A549 (cell line): ENCODE data around the gene ERCC5. TPM values are rescaled to one million over a fixed set of nuclear protein-coding genes. Genes with fewer than 3 reads are reported as not detected.

Experiments used
- ATAC-seq, 2 experiments: fragments of 200-7000 bp in 1 of 2; fragments of >200 bp in 1 of 2; cut with Nextera tagmentation in 1 of 2; cut with Tn5 transposase in 1 of 2; 3 replicates each; pipeline versions ENCODE4 v1.8.0 to v1.9.1; 2018 to 2020; ENCODE audit warnings: mild to moderate bottlenecking in 1 of 2, moderate library complexity in 1 of 2
- CTCF ChIA-PET: fragments of 300-600 bp; sonication (Branson Sonifier 250); formaldehyde crosslinking; extraction: SDS; loops from one replicate; lab custom pipeline; 2021; ENCODE audit warnings: antibody characterized with exemption, inconsistent platforms; lab: Yijun Ruan, JAX
- POLR2A ChIA-PET: fragments of 350-600 bp; formaldehyde crosslinking; extraction: SDS; loops from one replicate; lab custom pipeline; 2021; ENCODE audit warnings: antibody characterized with exemption, inconsistent platforms; lab: Yijun Ruan, JAX
- DNase-seq, 2 experiments: peaks; one replicate each; pipeline versions ENCODE4 v3.0.0 to v3.0.0-alpha.2; 2011 to 2016; ENCODE audit warnings: low read depth in 1 of 2, low spot score in 1 of 2
- FAIRE-seq: peaks from 2 replicates; lab custom pipeline; 2011; peaks lifted over from hg19 to GRCh38; lab: Jason Lieb, UNC
- H3K27ac ChIP-seq, 2 experiments: fragments of >200 bp; sonication (Bioruptor Twin); formaldehyde crosslinking; 3 replicates each; pipeline ENCODE4 v1.5.1; 2016 to 2017
- H3K4me1 ChIP-seq: fragments of >200 bp; sonication (Bioruptor Twin); formaldehyde crosslinking; 3 replicates; pipeline ENCODE4 v1.6.1; 2016
- H3K4me2 ChIP-seq: fragments of >200 bp; sonication (Bioruptor Twin); formaldehyde crosslinking; 3 replicates; pipeline ENCODE4 v1.6.1; 2016
- H3K4me3 ChIP-seq: fragments of >200 bp; sonication (Bioruptor Twin); formaldehyde crosslinking; 3 replicates; pipeline ENCODE4 v1.5.1; 2016
- H3K9me3 ChIP-seq: fragments of >200 bp; sonication (Bioruptor Twin); formaldehyde crosslinking; 3 replicates; pipeline ENCODE4 v1.6.1; 2016
- BCL3 ChIP-seq: fragments of >200 bp; sonication (Bioruptor Twin); formaldehyde crosslinking; IDR thresholded peaks from 3 replicates; pipeline ENCODE4 v1.6.1; 2016
- CBX2 ChIP-seq: fragments of 200-600 bp; sonication (generic); IDR thresholded peaks from 2 replicates; pipeline ENCODE4 v1.6.1; 2016; ENCODE audit warnings: low read depth, mild to moderate bottlenecking, borderline replicate concordance
- CBX8 ChIP-seq: fragments of 200-600 bp; sonication (generic); IDR thresholded peaks from 2 replicates; pipeline ENCODE4 v1.6.1; 2016
- CHD4 ChIP-seq: fragments of 200-600 bp; sonication (generic); IDR thresholded peaks from 2 replicates; pipeline ENCODE4 v1.6.1; 2016; ENCODE audit warnings: antibody characterized with exemption, mild to moderate bottlenecking, borderline replicate concordance
- EHF ChIP-seq: fragments of 250-450 bp; sonication (Bioruptor Pico); IDR thresholded peaks from 2 replicates; pipeline ENCODE4 v1.5.0; 2020; ENCODE audit warnings: mild to moderate bottlenecking
- EHMT2 ChIP-seq: fragments of 200-600 bp; sonication (generic); IDR thresholded peaks from 2 replicates; pipeline ENCODE4 v1.6.1; 2016; ENCODE audit warnings: antibody characterized with exemption, low read depth, mild to moderate bottlenecking, moderate library complexity
- FOSB ChIP-seq: fragments of 250-450 bp; sonication (Bioruptor Pico); IDR thresholded peaks from 2 replicates; pipeline ENCODE4 v1.5.0; 2020; ENCODE audit warnings: mild to moderate bottlenecking, moderate library complexity
- FOSL2 ChIP-seq, 2 experiments: fragments of 450-650 bp in 1 of 2; fragments of >200 bp in 1 of 2; sonication (Bioruptor Twin) in 1 of 2; formaldehyde crosslinking; IDR thresholded peaks; 2 replicates each; pipeline versions ENCODE4 v1.5.0 to v1.6.1; 2016 to 2020; ENCODE audit warnings: mild to moderate bottlenecking in 1 of 2, moderate library complexity in 1 of 2
- FOXS1 ChIP-seq: fragments of 250-450 bp; sonication (Bioruptor Pico); IDR thresholded peaks from 2 replicates; pipeline ENCODE4 v1.5.0; 2020; ENCODE audit warnings: mild to moderate bottlenecking, moderate library complexity
- GATA3 ChIP-seq: IDR thresholded peaks from 2 replicates; pipeline ENCODE4 v1.6.1; 2012; ENCODE audit warnings: borderline replicate concordance
- HEYL ChIP-seq: fragments of 250-450 bp; sonication (Bioruptor Pico); IDR thresholded peaks from 2 replicates; pipeline ENCODE4 v1.8.0; 2021; ENCODE audit warnings: mild to moderate bottlenecking, moderate library complexity
- HMGXB4 ChIP-seq: fragments of 250-450 bp; sonication (Bioruptor Pico); IDR thresholded peaks from 2 replicates; pipeline ENCODE4 v1.5.0; 2021; ENCODE audit warnings: mild to moderate bottlenecking, moderate library complexity, borderline replicate concordance
- KDM1A ChIP-seq: fragments of 200-600 bp; sonication (generic); IDR thresholded peaks from 2 replicates; pipeline ENCODE4 v1.6.1; 2016; ENCODE audit warnings: low read depth, mild to moderate bottlenecking
- MAFK ChIP-seq: fragments of 450-650 bp; IDR thresholded peaks from 2 replicates; pipeline ENCODE4 v1.6.1; 2014; ENCODE audit not compliant: partially characterized antibody
- MAZ ChIP-seq: fragments of 150-350 bp; IDR thresholded peaks from 2 replicates; pipeline ENCODE4 v1.6.1; 2014; ENCODE audit warnings: antibody characterized with exemption, low read depth, low read length, borderline replicate concordance
- MYC ChIP-seq: IDR thresholded peaks from 2 replicates; pipeline ENCODE4 v1.6.1; 2012; ENCODE audit warnings: mild to moderate bottlenecking, inconsistent platforms, low read length, improper control_type of control experiment, borderline replicate concordance
- NFE2L2 ChIP-seq: fragments of 150-350 bp; conservative IDR thresholded peaks from 2 replicates; pipeline ENCODE4 v1.6.1; 2014; ENCODE audit warnings: low read length
- NR3C1 ChIP-seq: fragments of >200 bp; sonication (Bioruptor Twin); formaldehyde crosslinking; IDR thresholded peaks from 3 replicates; pipeline ENCODE4 v1.6.1; 2017
- POLR2AphosphoS2 ChIP-seq: conservative IDR thresholded peaks from 2 replicates; pipeline ENCODE4 v1.6.1; 2012; ENCODE audit warnings: low read length, improper control_type of control experiment, inconsistent platforms
- RAD21 ChIP-seq, 2 experiments: fragments of >200 bp in 1 of 2; sonication (Bioruptor Twin) in 1 of 2; formaldehyde crosslinking in 1 of 2; IDR thresholded peaks in 1 of 2; conservative IDR thresholded peaks in 1 of 2; 2 replicates in 1 of 2; 3 replicates in 1 of 2; pipeline ENCODE4 v1.6.1; 2012 to 2018; ENCODE audit warnings: inconsistent platforms in 1 of 2
- SREBF2 ChIP-seq: fragments of 450-650 bp; IDR thresholded peaks from 2 replicates; pipeline ENCODE4 v1.6.1; 2014; ENCODE audit warnings: mild to moderate bottlenecking, moderate library complexity
- USF2 ChIP-seq: fragments of 450-650 bp; IDR thresholded peaks from 2 replicates; pipeline ENCODE4 v1.6.1; 2014; ENCODE audit warnings: antibody characterized with exemption
- ZFP36 ChIP-seq: fragments of 450-650 bp; IDR thresholded peaks from 2 replicates; pipeline ENCODE4 v1.6.1; 2014; ENCODE audit warnings: borderline replicate concordance; ENCODE audit not compliant: partially characterized antibody
- ZNF302 ChIP-seq: fragments of 250-450 bp; sonication (Bioruptor Pico); IDR thresholded peaks from 2 replicates; pipeline ENCODE4 v1.9.0; 2021; ENCODE audit warnings: inconsistent platforms, mild to moderate bottlenecking, moderate library complexity
- ZSCAN20 ChIP-seq: fragments of 250-450 bp; sonication (Bioruptor Pico); IDR thresholded peaks from 2 replicates; pipeline ENCODE4 v1.8.0; 2022; ENCODE audit warnings: mild to moderate bottlenecking, moderate library complexity
- WGBS: methylation state at CpG from one replicate; pipeline ENCODE4 v1.1.6; 2017; ENCODE audit errors: missing lambda C conversion rate; 5-methylcytosine and 5-hydroxymethylcytosine counted together
- polyA plus RNA-seq, 4 experiments: library from polyadenylated mRNA; depleted of rRNA in 3 of 4; stranded (reverse); fragments of >200 nt; fragmentation: RNase III in 1 of 4; extraction: RNeasy Plus Mini Kit Qiagen cat#74134 plus additional on column Dnase treatment in 1 of 4; gene quantifications; 2 replicates in 3 of 4; 3 replicates in 1 of 4; pipeline ENCODE4 v1.2.3, GENCODE V29; 2011 to 2017
- TF ChIP-seq, protein P1 (sequence below): fragments of >200 bp; sonication (Bioruptor Twin); formaldehyde crosslinking; IDR thresholded peaks from 3 replicates; pipeline ENCODE4 v1.5.1; 2016
- TF ChIP-seq, protein P2 (sequence below): fragments of 250-450 bp; sonication (Bioruptor Pico); IDR thresholded peaks from 2 replicates; pipeline ENCODE4 v1.5.0; 2020; ENCODE audit warnings: low read depth, mild to moderate bottlenecking, moderate library complexity

The ERCC5 gene
- polyA plus RNA-seq, 2 of the 4 experiments (the other 2 are of a cell fraction), result 19.3 to 24.4 TPM

GRCh38 chr13:102878481-102878880, 32.6 kb downstream of the ERCC5 start:
- H3K27ac ChIP-seq, result no peak overlapping the region
- CTCF ChIA-PET, result no interaction called here
- TF ChIP-seq, protein P1, sequence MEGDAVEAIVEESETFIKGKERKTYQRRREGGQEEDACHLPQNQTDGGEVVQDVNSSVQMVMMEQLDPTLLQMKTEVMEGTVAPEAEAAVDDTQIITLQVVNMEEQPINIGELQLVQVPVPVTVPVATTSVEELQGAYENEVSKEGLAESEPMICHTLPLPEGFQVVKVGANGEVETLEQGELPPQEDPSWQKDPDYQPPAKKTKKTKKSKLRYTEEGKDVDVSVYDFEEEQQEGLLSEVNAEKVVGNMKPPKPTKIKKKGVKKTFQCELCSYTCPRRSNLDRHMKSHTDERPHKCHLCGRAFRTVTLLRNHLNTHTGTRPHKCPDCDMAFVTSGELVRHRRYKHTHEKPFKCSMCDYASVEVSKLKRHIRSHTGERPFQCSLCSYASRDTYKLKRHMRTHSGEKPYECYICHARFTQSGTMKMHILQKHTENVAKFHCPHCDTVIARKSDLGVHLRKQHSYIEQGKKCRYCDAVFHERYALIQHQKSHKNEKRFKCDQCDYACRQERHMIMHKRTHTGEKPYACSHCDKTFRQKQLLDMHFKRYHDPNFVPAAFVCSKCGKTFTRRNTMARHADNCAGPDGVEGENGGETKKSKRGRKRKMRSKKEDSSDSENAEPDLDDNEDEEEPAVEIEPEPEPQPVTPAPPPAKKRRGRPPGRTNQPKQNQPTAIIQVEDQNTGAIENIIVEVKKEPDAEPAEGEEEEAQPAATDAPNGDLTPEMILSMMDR, result no peak
- TF ChIP-seq NFE2L2 (no peak), FOSL2 (IDR thresholded peaks at IDR 0.05) (no peak), FOSL2 (CRISPR knock-in tag; IDR thresholded peaks at IDR 0.05) (no peak), GATA3 (no peak), MYC (no peak), ZNF302 (no peak), FOSB (CRISPR knock-in tag) (no peak), SREBF2 (no peak), HEYL (CRISPR knock-in tag) (no peak), CBX8 (no peak), NR3C1 (no peak), ZFP36 (no peak), EHMT2 (no peak), RAD21 (conservative IDR thresholded peaks at IDR 0.05 in 1 of 2, IDR thresholded peaks at IDR 0.05 in 1 of 2) (no peak)
- TF ChIP-seq, all 56 proteins: peak for 0
- Histone ChIP-seq H3K4me3 (no peak overlapping the region), H3K9me3 (no peaks in the 10 kb centered on the region), H3K4me2 (no peak overlapping the region), H3K4me1 (no peaks in the 10 kb centered on the region)
- DNase-seq (no peak), FAIRE-seq (no peak), ATAC-seq (no peak)
- 93% methylated on average over 5 of the region's 5 CpGs for WGBS
- POLR2A ChIA-PET, result no interaction called here

GRCh38 chr13:102879793-102880499, 34.1 kb downstream of the ERCC5 start:
- no peak overlapping the region for H3K4me3 ChIP-seq
- no peak overlapping the region for H3K4me2 ChIP-seq
- FAIRE-seq (no peak), ATAC-seq (no peak), DNase-seq (no peak)
- 82% methylated on average over 13 of the region's 13 CpGs for WGBS
- POLR2A ChIA-PET, result no interaction called here
- H3K4me1 ChIP-seq, result no peaks in the 10 kb centered on the region
- H3K27ac ChIP-seq, result no peak overlapping the region
- CTCF ChIA-PET, result interaction anchor here (3.2 kb wide), 1 partner anchor 10 kb away, joined by 14 read pairs; no protein-coding TSS in a partner anchor
- TF ChIP-seq EHF (CRISPR knock-in tag) (no peak), FOXS1 (no peak), CHD4 (no peak), CBX2 (no peak), NFE2L2 (no peak), FOSB (CRISPR knock-in tag) (no peak), RAD21 (conservative IDR thresholded peaks at IDR 0.05 in 1 of 2, IDR thresholded peaks at IDR 0.05 in 1 of 2) (no peak), KDM1A (no peak), USF2 (no peak), BCL3 (no peak), HMGXB4 (no peak), MAFK (no peak), POLR2AphosphoS2 (no peak), MAZ (no peak), ZSCAN20 (CRISPR knock-in tag) (no peak), SREBF2 (no peak)
- TF ChIP-seq, protein P2, sequence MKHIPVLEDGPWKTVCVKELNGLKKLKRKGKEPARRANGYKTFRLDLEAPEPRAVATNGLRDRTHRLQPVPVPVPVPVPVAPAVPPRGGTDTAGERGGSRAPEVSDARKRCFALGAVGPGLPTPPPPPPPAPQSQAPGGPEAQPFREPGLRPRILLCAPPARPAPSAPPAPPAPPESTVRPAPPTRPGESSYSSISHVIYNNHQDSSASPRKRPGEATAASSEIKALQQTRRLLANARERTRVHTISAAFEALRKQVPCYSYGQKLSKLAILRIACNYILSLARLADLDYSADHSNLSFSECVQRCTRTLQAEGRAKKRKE (CRISPR knock-in tag), result no peak
- no peaks in the 10 kb centered on the region for H3K9me3 ChIP-seq
